Glutamatergic neuron (in vitro differentiated cells): Measurements from ENCODE around the gene SERPINE1. TPM values are rescaled to one million over a fixed set of nuclear protein-coding genes. Genes with fewer than 3 reads are reported as not detected.

Source experiments
- DNase-seq: peaks from one replicate; pipeline ENCODE4 v3.0.0; 2022
- H3K27ac Mint-ChIP-seq: one replicate; pipeline ENCODE4 v1.8.0; 2020; ENCODE audit warnings: mild to moderate bottlenecking, mixed read lengths, inconsistent platforms; ENCODE audit not compliant: unreplicated experiment
- H3K27me3 Mint-ChIP-seq: one replicate; pipeline ENCODE4 v1.8.0; 2020; ENCODE audit warnings: mild to moderate bottlenecking, moderate library complexity, mixed read lengths, inconsistent platforms; ENCODE audit not compliant: unreplicated experiment
- H3K36me3 Mint-ChIP-seq: one replicate; pipeline ENCODE4 v1.8.0; 2020; ENCODE audit warnings: mild to moderate bottlenecking, mixed read lengths, inconsistent platforms; ENCODE audit not compliant: unreplicated experiment
- H3K4me1 Mint-ChIP-seq: one replicate; pipeline ENCODE4 v1.8.0; 2020; ENCODE audit warnings: mild to moderate bottlenecking, low read depth, mixed read lengths, inconsistent platforms; ENCODE audit not compliant: unreplicated experiment
- H3K4me3 Mint-ChIP-seq: one replicate; pipeline ENCODE4 v1.8.0; 2020; ENCODE audit warnings: mild to moderate bottlenecking, mixed read lengths, inconsistent platforms; ENCODE audit not compliant: unreplicated experiment
- H3K9me3 Mint-ChIP-seq: one replicate; pipeline ENCODE4 v1.8.0; 2020; ENCODE audit warnings: mild to moderate bottlenecking, moderate library complexity, mixed read lengths, inconsistent platforms; ENCODE audit not compliant: unreplicated experiment
- CTCF ChIP-seq: fragments of 200-600 bp; sonication (generic); IDR thresholded peaks from one replicate; pipeline ENCODE4 v1.5.0; 2021; ENCODE audit not compliant: partially characterized antibody, unreplicated experiment
- total RNA-seq: library from RNA; stranded (reverse); fragmentation: NEBNext Ultra II Directional; extraction: Animal tissue kit (Norgen Biotek cat#: 25700); gene quantifications from one replicate; pipeline ENCODE4 v1.2.1, GENCODE V29; 2021; ENCODE audit not compliant: unreplicated experiment

The SERPINE1 gene
- total RNA-seq, 1 donor from 2014 or later = not detected

GRCh38 chr7:101163279-101164070 lies 36.6 kb downstream of the SERPINE1 start:
- Mint-ChIP-seq H3K27me3 (peaks cover 42% of the 10 kb centered on the region), H3K4me1 (peaks cover 25% of the 10 kb centered on the region), H3K4me3 (peak overlapping the region; percentile 80), H3K9me3 (peaks cover 13% of the 10 kb centered on the region), H3K36me3 (no peaks in the 10 kb centered on the region), H3K27ac (peak overlapping the region; percentile 48)
- no peak for TF ChIP-seq CTCF
- DNase-seq = peak; percentile 76

GRCh38 chr7:101164071-101164840 lies 37.4 kb downstream of the SERPINE1 start:
- peaks cover 16% of the 10 kb centered on the region for H3K9me3 Mint-ChIP-seq
- H3K4me1 Mint-ChIP-seq = peaks cover 28% of the 10 kb centered on the region
- no peaks in the 10 kb centered on the region for H3K36me3 Mint-ChIP-seq
- peak; percentile 46 for DNase-seq
- TF ChIP-seq CTCF = no peak
- H3K27me3 Mint-ChIP-seq = peaks cover 44% of the 10 kb centered on the region
- peak overlapping the region; percentile 84 for H3K4me3 Mint-ChIP-seq
- H3K27ac Mint-ChIP-seq = peak overlapping the region; percentile 48

- peak; percentile 94 for DNase-seq
- Mint-ChIP-seq H3K27me3 (peaks cover 51% of the 10 kb centered on the region), H3K27ac (peak within 1 kb of the TSS; percentile 48), H3K4me3 (peak within 1 kb of the TSS; percentile 84), H3K36me3 (no peaks in the 10 kb centered on the region), H3K9me3 (peaks cover 18% of the 10 kb centered on the region), H3K4me1 (peaks cover 32% of the 10 kb centered on the region)
- no peak for TF ChIP-seq CTCF
These were observed 38.4 kb downstream of the SERPINE1 start, which contains the start of gene VGF for GRCh38 chr7:101165075-101165957. Gene VGF (minus strand): TSS chr7:101165569. CDS start chr7:101164843, 726 bp downstream.

- Mint-ChIP-seq H3K27me3 (peaks cover 56% of the 10 kb centered on the region), H3K4me3 (peak overlapping the region; percentile 84), H3K4me1 (peaks cover 34% of the 10 kb centered on the region), H3K9me3 (peaks cover 18% of the 10 kb centered on the region), H3K27ac (peak overlapping the region; percentile 14), H3K36me3 (no peaks in the 10 kb centered on the region)
- TF ChIP-seq CTCF = no peak
- DNase-seq = no peak
These were observed 39.2 kb downstream of the SERPINE1 start for GRCh38 chr7:101165958-101166647.
